PC-9 (cell line): Measurements from ENCODE around the gene CMTM6. TPM values are rescaled to one million over a fixed set of nuclear protein-coding genes. Genes with fewer than 3 reads are reported as not detected.
A peak's percentile ranks its signal among the peaks of the same experiment; 100 is the strongest.

Experiments used
- BruUV-seq: library from RNA; stranded (reverse); fragments of 400-500 nt; replicated peaks from 2 replicates; lab custom pipeline; 2021; lab: Mats Ljungman, UMichigan
- CTCF ChIA-PET: fragments of 300-600 bp; sonication (Branson Sonifier 250); formaldehyde crosslinking; loops from one replicate; lab custom pipeline; 2022; ENCODE audit warnings: antibody characterized with exemption; lab: Charles Lee
- POLR2A ChIA-PET: fragments of 300-600 bp; sonication (Branson Sonifier 250); formaldehyde crosslinking; loops from one replicate; lab custom pipeline; 2022; ENCODE audit warnings: antibody characterized with exemption; ENCODE audit not compliant: unreplicated experiment; lab: Charles Lee
- DNase-seq, 2 experiments: peaks; one replicate each; pipeline versions ENCODE4 v3.0.0 to v3.0.0-alpha.2; 2015 to 2022; ENCODE audit warnings: mixed read lengths in 1 of 2
- H2AFZ ChIP-seq: fragments of 200-600 bp; sonication (generic); 2 replicates; pipeline ENCODE4 v1.8.1; 2017; ENCODE audit warnings: antibody characterized with exemption
- H3F3A ChIP-seq: fragments of 200-600 bp; sonication (generic); 2 replicates; pipeline ENCODE4 v1.8.1; 2017; ENCODE audit warnings: antibody characterized with exemption, mild to moderate bottlenecking, low read depth; ENCODE audit not compliant: insufficient read depth
- H3K27ac ChIP-seq: fragments of 200-600 bp; sonication (generic); 2 replicates; pipeline ENCODE4 v1.6.1; 2016; ENCODE audit warnings: mixed run types
- H3K27me3 ChIP-seq: fragments of 200-600 bp; sonication (generic); 2 replicates; pipeline ENCODE4 v1.6.1; 2016; ENCODE audit warnings: low read depth, mixed run types; ENCODE audit not compliant: insufficient read depth
- H3K36me3 ChIP-seq: fragments of 200-600 bp; sonication (generic); 2 replicates; pipeline ENCODE4 v1.6.1; 2016; ENCODE audit warnings: low read depth, mixed run types
- H3K4me1 ChIP-seq: fragments of 200-600 bp; sonication (generic); replicated peaks from 2 replicates; pipeline ENCODE4 v1.6.1; 2016; ENCODE audit warnings: mixed run types; ENCODE audit not compliant: insufficient read depth
- H3K4me2 ChIP-seq: fragments of 200-600 bp; sonication (generic); 2 replicates; pipeline ENCODE4 v1.6.1; 2017; ENCODE audit warnings: mixed run types
- H3K4me3 ChIP-seq: fragments of 200-600 bp; sonication (generic); 2 replicates; pipeline ENCODE4 v1.6.1; 2016; ENCODE audit warnings: mixed run types
- H3K79me2 ChIP-seq: fragments of 200-600 bp; sonication (generic); 2 replicates; pipeline ENCODE4 v1.6.1; 2017; ENCODE audit warnings: low read depth, mixed run types
- H3K9me2 ChIP-seq: fragments of 200-600 bp; sonication (generic); 2 replicates; pipeline ENCODE4 v1.8.1; 2017; ENCODE audit warnings: mild to moderate bottlenecking; ENCODE audit not compliant: insufficient read depth
- H3K9me3 ChIP-seq: fragments of 200-600 bp; sonication (generic); 2 replicates; pipeline ENCODE4 v1.8.1; 2016; ENCODE audit warnings: low read depth; ENCODE audit not compliant: insufficient read depth
- H4K20me1 ChIP-seq: fragments of 200-600 bp; sonication (generic); 2 replicates; pipeline ENCODE4 v1.8.1; 2017; ENCODE audit not compliant: insufficient read depth
- CTCF ChIP-seq: fragments of 200-600 bp; sonication (generic); conservative IDR thresholded peaks from 2 replicates; pipeline ENCODE4 v1.6.1; 2017; ENCODE audit warnings: mixed run types, antibody characterized with exemption, mild to moderate bottlenecking, moderate library complexity
- EZH2 ChIP-seq: fragments of 200-600 bp; sonication (generic); IDR thresholded peaks from 2 replicates; pipeline ENCODE4 v1.8.0; 2017; ENCODE audit warnings: antibody characterized with exemption, low read depth
- intact Hi-C: fragments of 100-400 bp; cut with micrococcal nuclease; formaldehyde crosslinking; loops from one replicate; pipeline ENCODE4 v1.10.0; 2022; ENCODE audit not compliant: unreplicated experiment
- total RNA-seq: library from RNA; stranded (reverse); gene quantifications from 2 replicates; pipeline ENCODE4 v1.2.3, GENCODE V29; 2021

The CMTM6 gene
- total RNA-seq, 1 experiment from 2014 or later: 69.4 TPM

DNA sequence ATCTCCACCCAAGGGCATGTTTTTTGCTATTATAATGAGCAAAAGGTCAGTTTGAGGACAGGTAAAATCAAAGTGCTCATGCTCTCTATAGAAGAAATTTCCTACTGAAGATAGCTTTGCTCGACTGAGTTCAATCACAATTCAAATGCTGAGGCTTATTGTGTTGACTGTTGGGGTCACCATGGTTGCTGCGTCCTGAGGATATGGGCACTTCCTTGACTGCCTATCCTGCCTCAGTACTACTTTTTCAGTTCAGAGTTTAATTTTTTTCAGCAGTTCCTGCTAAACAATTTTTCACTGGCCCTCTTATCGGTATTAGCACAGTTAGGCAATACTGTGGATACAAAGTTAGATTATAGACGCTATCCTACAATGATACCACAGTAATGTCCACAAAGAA, 3.8 kb upstream of the CMTM6 start:
- DNase-seq: no peak
- intact Hi-C loops: no loop called here
- TF ChIP-seq EZH2: no peak
- TF ChIP-seq CTCF: no peak
- Histone ChIP-seq H3K4me1 (0 out of 2 replicates have a peak, but pooled peaks cover 3% of the 10 kb centered on the region), H3K27ac (no peak overlapping the region), H2AFZ (no peak overlapping the region), H3K4me3 (no peak overlapping the region), H3K79me2 (peaks cover 6% of the 10 kb centered on the region; the same call in 1 of the 2 replicates), H4K20me1 (no peaks in the 10 kb centered on the region), H3K4me2 (no peak overlapping the region), H3F3A (no peaks in the 10 kb centered on the region), H3K9me3 (no peaks in the 10 kb centered on the region), H3K36me3 (no peaks in the 10 kb centered on the region), H3K9me2 (no peaks in the 10 kb centered on the region), H3K27me3 (no peaks in the 10 kb centered on the region)
- no TSS peak for BruUV-seq
- POLR2A ChIA-PET: no interaction called here
- CTCF ChIA-PET: interaction anchor here (0.6 kb wide), 1 partner anchor 9 kb away, joined by 7 read pairs; no protein-coding TSS in a partner anchor

GRCh38 chr3:32502946-32503286, 264 bp upstream of the CMTM6 start:
- TF ChIP-seq EZH2 (no peak), CTCF (no peak)
- DNase-seq: no peak
- BruUV-seq: no TSS peak
- no peaks in the 10 kb centered on the region for H3K27me3 ChIP-seq
- H3K9me2 ChIP-seq: no peaks in the 10 kb centered on the region
- CTCF ChIA-PET: interaction anchor here (1.9 kb wide), 1 partner anchor 83 kb away, joined by 9 read pairs; no protein-coding TSS in a partner anchor
- POLR2A ChIA-PET: no interaction called here
- H3K9me3 ChIP-seq: no peaks in the 10 kb centered on the region
- no peaks in the 10 kb centered on the region for H3F3A ChIP-seq
- H3K79me2 ChIP-seq: peaks cover 29% of the 10 kb centered on the region
- H3K4me1 ChIP-seq: peaks cover 8% of the 10 kb centered on the region; the same call in 1 of the 2 replicates
- H3K4me3 ChIP-seq: peak overlapping the region; percentile 79
- H2AFZ ChIP-seq: peak overlapping the region; percentile 83; the same call in 1 of the 2 replicates
- H3K27ac ChIP-seq: no peak overlapping the region
- intact Hi-C loops: loop anchor here (1.0 to 2.0 kb wide), 2 partner anchors 67 to 326 kb away; partner anchors contain the start of gene DYNC1LI1
- no peaks in the 10 kb centered on the region for H3K36me3 ChIP-seq
- H4K20me1 ChIP-seq: no peaks in the 10 kb centered on the region
- peak overlapping the region; percentile 86 for H3K4me2 ChIP-seq

DNA sequence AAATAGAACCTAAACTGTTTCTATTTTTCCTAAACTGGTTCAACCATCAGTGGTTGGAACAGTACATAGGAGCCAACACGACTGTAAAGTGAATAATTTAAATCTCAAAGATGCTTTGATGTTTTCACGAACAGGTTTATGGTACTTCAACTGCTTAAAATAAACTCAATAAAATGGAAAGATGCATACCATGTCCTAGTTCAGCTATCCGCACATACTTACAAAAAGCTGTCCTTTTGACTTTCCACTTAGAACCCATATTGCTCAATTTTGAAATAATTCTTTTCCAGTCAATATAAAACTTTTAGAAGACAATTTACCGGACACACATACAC, 902 bp downstream of the CMTM6 start:
- Histone ChIP-seq H3K79me2 (peaks cover 29% of the 10 kb centered on the region), H3K36me3 (no peaks in the 10 kb centered on the region)

More for the DNA sequence above, 902 bp downstream of the CMTM6 start:
- Histone ChIP-seq H3K9me3 (no peaks in the 10 kb centered on the region), H3K27ac (peak overlapping the region; percentile 51), H4K20me1 (no peaks in the 10 kb centered on the region), H3F3A (no peaks in the 10 kb centered on the region), H2AFZ (peak overlapping the region; percentile 88), H3K4me1 (peaks cover 8% of the 10 kb centered on the region; the same call in 1 of the 2 replicates), H3K4me3 (peak overlapping the region; percentile 79), H3K4me2 (peak overlapping the region; percentile 83), H3K9me2 (no peaks in the 10 kb centered on the region), H3K27me3 (no peaks in the 10 kb centered on the region)
- ChIA-PET POLR2A (interaction anchor here (0.5 kb wide), 2 partner anchors 154 to 612 kb away, joined by 3 to 9 read pairs; no protein-coding TSS in a partner anchor), CTCF (interaction anchor here (0.6 to 1.9 kb wide), 4 partner anchors 80 to 986 kb away, joined by 3 to 14 read pairs (median 6); no protein-coding TSS in a partner anchor)
- BruUV-seq: no TSS peak
- DNase-seq: no peak
- intact Hi-C loops: loop anchor here (2.0 kb wide), 1 partner anchor 325 kb away; no protein-coding TSS in a partner anchor
- TF ChIP-seq CTCF (no peak), EZH2 (no peak)
